GM12878 (cell line): Measurements from ENCODE around the gene TM9SF2. TPM values are rescaled to one million over a fixed set of nuclear protein-coding genes. Genes with fewer than 3 reads are reported as not detected.

Experiments used
- ATAC-seq: fragments of 200-7000 bp; cut with Tn5 transposase; 3 replicates; pipeline ENCODE4 v1.9.1; 2020; ENCODE audit warnings: mild to moderate bottlenecking, moderate library complexity
- BruUV-seq: library from RNA; stranded (reverse); fragments of 400-500 nt; replicated peaks from 2 replicates; lab custom pipeline; 2021; lab: Mats Ljungman, UMichigan
- CTCF ChIA-PET: fragments of 300-600 bp; sonication (Branson Sonifier 250); formaldehyde crosslinking; extraction: SDS; loops from one replicate; lab custom pipeline; 2021; ENCODE audit warnings: inconsistent platforms; lab: Yijun Ruan, JAX
- POLR2A ChIA-PET: fragments of 350-600 bp; formaldehyde crosslinking; extraction: SDS; loops from one replicate; lab custom pipeline; 2021; ENCODE audit warnings: inconsistent platforms; lab: Charles Lee
- RAD21 ChIA-PET: fragments of 300-600 bp; sonication (Branson Sonifier 250); formaldehyde crosslinking; loops from one replicate; lab custom pipeline; 2023; ENCODE audit warnings: antibody characterized with exemption; ENCODE audit not compliant: unreplicated experiment; lab: Charles Lee
- SMC1A ChIA-PET: fragments of 300-600 bp; sonication (Branson Sonifier 250); formaldehyde crosslinking; loops from one replicate; lab custom pipeline; 2023; ENCODE audit not compliant: unreplicated experiment, uncharacterized antibody; lab: Charles Lee
- DNase-seq: peaks from one replicate; pipeline ENCODE4 v3.0.0-alpha.2; 2011; ENCODE audit warnings: low read depth, low spot score
- FAIRE-seq: peaks from 3 replicates; lab custom pipeline; 2011; peaks lifted over from hg19 to GRCh38; lab: Jason Lieb, UNC
- H2AFZ ChIP-seq: 2 replicates; pipeline ENCODE4 v1.6.0; 2011; ENCODE audit warnings: low read depth, low read length, control low read depth; ENCODE audit not compliant: control insufficient read depth
- H3K27ac ChIP-seq: 2 replicates; pipeline ENCODE4 v1.5.1; 2011; ENCODE audit warnings: control low read depth; ENCODE audit not compliant: control insufficient read depth, insufficient read depth
- H3K27me3 ChIP-seq, 2 experiments: replicated peaks in 1 of 2; 2 replicates each; pipeline versions ENCODE4 v1.6.0 to v1.6.1; 2011; ENCODE audit warnings: low read length in 1 of 2; ENCODE audit not compliant: control insufficient read depth in 2 of 2, insufficient read depth in 2 of 2
- H3K36me3 ChIP-seq, 2 experiments: 2 replicates each; pipeline ENCODE4 v1.5.1; 2011; ENCODE audit warnings: low read length in 1 of 2; ENCODE audit not compliant: control insufficient read depth in 2 of 2, insufficient read depth in 2 of 2
- H3K4me1 ChIP-seq: 2 replicates; pipeline ENCODE4 v1.6.1; 2011; ENCODE audit warnings: mild to moderate bottlenecking, low read length, moderate library complexity, mixed read lengths; ENCODE audit not compliant: control insufficient read depth, insufficient read depth
- H3K4me2 ChIP-seq: 2 replicates; pipeline ENCODE4 v1.6.0; 2011; ENCODE audit warnings: control low read depth; ENCODE audit not compliant: control insufficient read depth, insufficient read depth
- H3K4me3 ChIP-seq: fragments of 200-600 bp; sonication (generic); 2 replicates; pipeline ENCODE4 v1.5.1; 2016
- H3K79me2 ChIP-seq: 2 replicates; pipeline ENCODE4 v1.6.0; 2011; ENCODE audit warnings: low read length; ENCODE audit not compliant: control insufficient read depth, insufficient read depth
- H3K9ac ChIP-seq: 2 replicates; pipeline ENCODE4 v1.8.0; 2011; ENCODE audit warnings: low read length, control low read depth, mixed read lengths; ENCODE audit not compliant: control insufficient read depth, insufficient read depth
- H3K9me3 ChIP-seq: replicated peaks from 3 replicates; pipeline ENCODE4 v1.5.1; 2011; ENCODE audit warnings: mild to moderate bottlenecking, low read length; ENCODE audit not compliant: control insufficient read depth, insufficient read depth
- H4K20me1 ChIP-seq: 2 replicates; pipeline ENCODE4 v1.6.0; 2011; ENCODE audit not compliant: control insufficient read depth, insufficient read depth
- BCL11A ChIP-seq: IDR thresholded peaks from 2 replicates; pipeline ENCODE4 v1.6.1; 2011; ENCODE audit warnings: low read depth, low read length
- CBFB ChIP-seq: IDR thresholded peaks from 2 replicates; pipeline ENCODE4 v1.6.1; 2016; ENCODE audit warnings: antibody characterized with exemption, low read depth
- CHD1 ChIP-seq: IDR thresholded peaks from 2 replicates; pipeline ENCODE4 v1.6.1; 2012; ENCODE audit warnings: low read depth, low read length, improper control_type of control experiment
- FOXM1 ChIP-seq: IDR thresholded peaks from 2 replicates; pipeline ENCODE4 v1.6.1; 2012; ENCODE audit warnings: low read depth, mild to moderate bottlenecking, inconsistent platforms, low read length, moderate library complexity
- HDAC6 ChIP-seq: fragments of 200-600 bp; sonication (generic); IDR thresholded peaks from one replicate; pipeline ENCODE4 v1.8.0; 2017; ENCODE audit warnings: antibody characterized with exemption; ENCODE audit not compliant: unreplicated experiment
- IRF4 ChIP-seq: IDR thresholded peaks from 2 replicates; pipeline ENCODE4 v1.6.1; 2011; ENCODE audit warnings: low read depth, low read length
- MTA2 ChIP-seq: fragments of 450-650 bp; IDR thresholded peaks from 2 replicates; pipeline ENCODE4 v1.6.1; 2016; ENCODE audit warnings: low read depth, mild to moderate bottlenecking, moderate library complexity
- MYC ChIP-seq: IDR thresholded peaks from 2 replicates; pipeline ENCODE4 v1.6.1; 2011; ENCODE audit warnings: mild to moderate bottlenecking, low read length, moderate library complexity, inconsistent platforms; ENCODE audit not compliant: insufficient read depth, insufficient replicate concordance, insufficient read length, severe bottlenecking
- TCF7 ChIP-seq: IDR thresholded peaks from 2 replicates; pipeline ENCODE4 v1.6.1; 2014; ENCODE audit warnings: antibody characterized with exemption, borderline replicate concordance
- YY1 ChIP-seq: IDR thresholded peaks from 2 replicates; pipeline ENCODE4 v1.6.1; 2011; ENCODE audit warnings: low read depth, mild to moderate bottlenecking, low read length
- WGBS: methylation state at CpG from one replicate; pipeline ENCODE4 v1.1.6; 2016; ENCODE audit warnings: low lambda C conversion rate; ENCODE audit not compliant: insufficient replicate concordance, insufficient coverage; ENCODE audit errors: missing lambda C conversion rate; 5-methylcytosine and 5-hydroxymethylcytosine counted together
- in situ Hi-C: fragments of 300-500 bp; cut with MboI; formaldehyde crosslinking; loops from 9 replicates; pipeline ENCODE4 v1.14.3; 2018; ENCODE audit warnings: mixed read lengths
- intact Hi-C: fragments of 100-400 bp; cut with micrococcal nuclease; formaldehyde crosslinking; loops from one replicate; pipeline ENCODE4 v1.14.2; 2022; ENCODE audit not compliant: unreplicated experiment
- polyA plus RNA-seq, 11 experiments: library from polyadenylated mRNA; depleted of rRNA in 4 of 11; unstranded in 6 of 11; stranded (reverse) in 5 of 11; fragments of >200 nt; fragmentation: Nextera tagmentation in 4 of 11; fragmentation: Illumina TruSeq in 1 of 11; extraction: Ambion mirVana in 4 of 11; extraction: Trizol in 1 of 11; gene quantifications; 1 replicate in 1 of 11; 2 replicates in 10 of 11; pipeline versions ENCODE4 v1.2.1 to v1.2.3, GENCODE V29; 2011 to 2016; ENCODE audit warnings: inconsistent platforms in 2 of 11, missing spikeins in 2 of 11, low read depth in 1 of 11
- total RNA-seq, 4 experiments: library from RNA; depleted of rRNA in 3 of 4; stranded (reverse); fragments of >200 nt in 3 of 4; fragmentation: Illumina TruSeq in 1 of 4; extraction: Trizol in 1 of 4; gene quantifications; 2 replicates each; pipeline versions ENCODE4 v1.2.1 to v1.2.3, GENCODE V29; 2013 to 2021
- TF ChIP-seq, protein P1 (sequence below): fragments of 450-650 bp; IDR thresholded peaks from 2 replicates; pipeline ENCODE4 v1.6.1; 2018; ENCODE audit warnings: borderline replicate concordance, mild to moderate bottlenecking; ENCODE audit not compliant: partially characterized antibody
- TF ChIP-seq, protein P2 (sequence below): IDR thresholded peaks from 2 replicates; pipeline ENCODE4 v1.6.1; 2012; ENCODE audit warnings: low read length, inconsistent platforms

TM9SF2 gene
- total and polyA plus RNA-seq, 10 of the 15 experiments (the other 5 are each of a cell fraction or from before 2014, with no cell fraction given): 34.6 to 128 (median 79.2) TPM

DNA sequence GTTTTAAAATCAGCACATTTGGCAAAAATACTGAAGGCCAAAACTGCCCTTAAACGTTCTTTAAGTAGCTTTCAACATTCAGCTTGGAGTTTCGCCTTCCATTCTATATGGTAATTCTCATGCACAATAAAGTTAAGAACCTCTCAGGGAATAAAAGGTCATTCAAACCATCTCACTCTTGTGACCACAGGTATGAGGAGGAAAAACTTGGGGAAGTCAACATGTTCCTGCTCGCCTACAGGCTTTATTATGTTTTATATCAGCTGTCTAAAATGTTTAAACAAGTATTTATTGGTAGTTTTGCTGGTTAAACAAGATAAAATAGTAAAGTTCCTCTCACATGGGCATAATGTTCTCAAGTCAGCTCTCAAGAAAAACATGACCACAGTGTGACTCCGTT, 19.9 kb upstream of the TM9SF2 start:
- no peaks in the 10 kb centered on the region for H4K20me1 ChIP-seq
- in situ Hi-C loops: no loop called here
- intact Hi-C loops: no loop called here
- H2AFZ ChIP-seq: no peak overlapping the region
- no peaks in the 10 kb centered on the region; a peak in 1 of 4 replicates for H3K27me3 ChIP-seq
- H3K4me1 ChIP-seq: no peaks in the 10 kb centered on the region; the same call in 1 of the 2 replicates
- H3K36me3 ChIP-seq: no peaks in the 10 kb centered on the region
- no peak overlapping the region for H3K4me2 ChIP-seq
- H3K27ac ChIP-seq: no peak overlapping the region
- ChIA-PET POLR2A (no interaction called here), SMC1A (interaction anchor here (1.3 kb wide), 1 partner anchor 36 kb away, joined by 4 read pairs; no protein-coding TSS in a partner anchor), CTCF (interaction anchor here (1.4 kb wide), 1 partner anchor 25 kb away, joined by 6 read pairs; no protein-coding TSS in a partner anchor), RAD21 (no interaction called here)
- H3K4me3 ChIP-seq: no peak overlapping the region
- ATAC-seq (no peak), FAIRE-seq (no peak), DNase-seq (no peak)
- no peaks in the 10 kb centered on the region for H3K9me3 ChIP-seq
- TF ChIP-seq TCF7 (no peak), CBFB (no peak), MYC (no peak), FOXM1 (no peak), HDAC6 (no peak), BCL11A (no peak), IRF4 (no peak), MTA2 (no peak), CHD1 (no peak), YY1 (no peak)
- TF ChIP-seq, protein P1, sequence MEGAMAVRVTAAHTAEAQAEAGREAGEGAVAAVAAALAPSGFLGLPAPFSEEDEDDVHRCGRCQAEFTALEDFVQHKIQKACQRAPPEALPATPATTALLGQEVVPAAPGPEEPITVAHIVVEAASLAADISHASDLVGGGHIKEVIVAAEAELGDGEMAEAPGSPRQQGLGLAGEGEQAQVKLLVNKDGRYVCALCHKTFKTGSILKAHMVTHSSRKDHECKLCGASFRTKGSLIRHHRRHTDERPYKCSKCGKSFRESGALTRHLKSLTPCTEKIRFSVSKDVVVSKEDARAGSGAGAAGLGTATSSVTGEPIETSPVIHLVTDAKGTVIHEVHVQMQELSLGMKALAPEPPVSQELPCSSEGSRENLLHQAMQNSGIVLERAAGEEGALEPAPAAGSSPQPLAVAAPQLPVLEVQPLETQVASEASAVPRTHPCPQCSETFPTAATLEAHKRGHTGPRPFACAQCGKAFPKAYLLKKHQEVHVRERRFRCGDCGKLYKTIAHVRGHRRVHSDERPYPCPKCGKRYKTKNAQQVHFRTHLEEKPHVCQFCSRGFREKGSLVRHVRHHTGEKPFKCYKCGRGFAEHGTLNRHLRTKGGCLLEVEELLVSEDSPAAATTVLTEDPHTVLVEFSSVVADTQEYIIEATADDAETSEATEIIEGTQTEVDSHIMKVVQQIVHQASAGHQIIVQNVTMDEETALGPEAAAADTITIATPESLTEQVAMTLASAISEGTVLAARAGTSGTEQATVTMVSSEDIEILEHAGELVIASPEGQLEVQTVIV: no peak
- TF ChIP-seq, protein P2, sequence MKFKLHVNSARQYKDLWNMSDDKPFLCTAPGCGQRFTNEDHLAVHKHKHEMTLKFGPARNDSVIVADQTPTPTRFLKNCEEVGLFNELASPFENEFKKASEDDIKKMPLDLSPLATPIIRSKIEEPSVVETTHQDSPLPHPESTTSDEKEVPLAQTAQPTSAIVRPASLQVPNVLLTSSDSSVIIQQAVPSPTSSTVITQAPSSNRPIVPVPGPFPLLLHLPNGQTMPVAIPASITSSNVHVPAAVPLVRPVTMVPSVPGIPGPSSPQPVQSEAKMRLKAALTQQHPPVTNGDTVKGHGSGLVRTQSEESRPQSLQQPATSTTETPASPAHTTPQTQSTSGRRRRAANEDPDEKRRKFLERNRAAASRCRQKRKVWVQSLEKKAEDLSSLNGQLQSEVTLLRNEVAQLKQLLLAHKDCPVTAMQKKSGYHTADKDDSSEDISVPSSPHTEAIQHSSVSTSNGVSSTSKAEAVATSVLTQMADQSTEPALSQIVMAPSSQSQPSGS: no peak
- no peaks in the 10 kb centered on the region for H3K79me2 ChIP-seq
- no TSS peak for BruUV-seq
- H3K9ac ChIP-seq: no peak overlapping the region
- 98% methylated on average over 4 of the region's 4 CpGs for WGBS
